Stimulated activated CD8-positive, alpha-beta memory T cell treated with anti-CD3 and anti-CD28 coated beads, Interleukin-15, amount 100 ng/mL, for 24 hours (primary cell): ENCODE measurements around the gene FBXL17.

ENCODE experiments used
- DNase-seq: peaks from one replicate; pipeline ENCODE4 v3.0.0-alpha.2; 2020; ENCODE audit warnings: low read depth

FBXL17 gene

GRCh38 chr5:107990881-107991810 lies 390.8 kb downstream of the FBXL17 start:
- DNase-seq, result no peak

GRCh38 chr5:107985144-107985543 lies 396.8 kb downstream of the FBXL17 start:
- no peak for DNase-seq

DNA sequence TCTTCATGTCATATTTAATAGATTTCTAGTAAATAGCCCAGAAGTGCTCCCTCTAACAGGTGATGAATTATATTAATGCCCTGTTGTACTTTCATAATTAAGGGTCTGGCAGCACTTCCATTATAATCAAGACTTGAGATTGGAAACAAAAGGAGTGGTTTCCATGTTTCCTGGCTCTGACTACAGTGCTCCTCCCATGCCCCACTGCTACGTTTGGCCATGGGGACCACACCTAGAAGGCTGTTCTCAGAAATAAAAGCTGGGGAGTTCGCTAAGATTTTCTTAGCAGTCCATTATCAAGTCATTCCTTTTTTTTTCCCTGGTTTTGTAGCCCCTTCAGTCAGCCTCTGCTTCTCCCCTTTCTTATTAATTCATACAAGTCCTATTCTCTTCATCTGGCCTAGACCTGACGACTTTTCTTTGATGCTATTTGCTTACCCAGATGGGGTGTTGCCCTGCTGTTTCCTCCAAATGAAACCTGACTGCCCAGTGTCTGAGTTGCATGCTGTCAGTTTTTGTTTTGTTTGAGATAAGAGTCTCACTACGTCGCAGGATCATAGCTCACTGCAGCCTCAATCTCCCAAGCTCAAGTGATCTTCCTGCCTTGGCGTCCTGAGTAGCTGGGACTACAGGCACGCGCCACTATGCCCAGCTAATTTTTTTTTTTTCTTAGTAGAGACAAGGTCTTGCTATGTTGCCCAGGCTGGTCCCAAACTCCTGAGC lies 399.0 kb downstream of the FBXL17 start:
- DNase-seq, result no peak

DNA sequence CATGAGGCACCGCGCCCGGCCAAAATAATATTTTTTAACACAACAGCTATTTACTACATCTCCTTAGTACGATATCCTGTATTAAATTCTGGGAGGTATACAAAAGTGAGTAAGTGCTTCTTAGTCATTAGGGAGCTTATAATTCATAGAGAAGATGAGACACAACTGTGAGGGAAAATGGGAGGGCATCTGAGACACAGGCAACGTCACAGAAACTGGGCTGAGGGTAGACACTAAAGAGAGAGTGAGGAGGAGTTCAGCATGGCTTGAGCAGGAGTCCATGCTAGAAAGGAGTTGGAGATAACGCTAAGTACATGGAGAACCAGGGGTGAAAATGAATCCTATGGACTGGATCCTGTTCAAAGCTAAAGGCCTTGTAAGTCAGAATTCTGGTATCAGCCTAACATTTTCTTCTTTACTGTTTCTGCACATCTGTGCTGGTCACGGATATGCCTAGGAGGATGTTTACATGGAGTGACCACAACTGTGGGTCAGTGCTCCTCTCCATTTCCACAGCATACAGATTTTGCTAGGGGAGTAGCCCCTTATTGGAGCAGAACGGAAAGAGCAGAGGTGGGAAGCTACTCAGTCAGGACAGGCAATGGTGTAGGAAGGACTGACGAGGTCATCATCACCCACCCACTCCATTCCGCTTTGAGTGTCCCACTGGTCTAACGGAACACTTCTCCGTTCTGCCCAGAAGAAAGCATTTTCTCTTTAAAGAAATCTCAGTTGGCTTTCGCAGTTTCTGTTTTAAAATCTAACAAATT lies 400.8 kb downstream of the FBXL17 start:
- DNase-seq, result no peak

- DNase-seq, result no peak
Observed at GRCh38 chr5:107979900-107980299, 402.0 kb downstream of the FBXL17 start.

GRCh38 chr5:107979291-107979690 lies 402.6 kb downstream of the FBXL17 start:
- no peak for DNase-seq

- DNase-seq, result no peak
Observed at GRCh38 chr5:107977550-107978071, 404.3 kb downstream of the FBXL17 start.

GRCh38 chr5:107975568-107975967 lies 406.3 kb downstream of the FBXL17 start:
- no peak for DNase-seq

- DNase-seq, result no peak
Observed at GRCh38 chr5:107971846-107972245, 410.1 kb downstream of the FBXL17 start.

GRCh38 chr5:107969847-107970246 lies 412.1 kb downstream of the FBXL17 start:
- no peak for DNase-seq

- DNase-seq, result no peak
Observed at GRCh38 chr5:107968998-107969397, 412.9 kb downstream of the FBXL17 start.

DNA sequence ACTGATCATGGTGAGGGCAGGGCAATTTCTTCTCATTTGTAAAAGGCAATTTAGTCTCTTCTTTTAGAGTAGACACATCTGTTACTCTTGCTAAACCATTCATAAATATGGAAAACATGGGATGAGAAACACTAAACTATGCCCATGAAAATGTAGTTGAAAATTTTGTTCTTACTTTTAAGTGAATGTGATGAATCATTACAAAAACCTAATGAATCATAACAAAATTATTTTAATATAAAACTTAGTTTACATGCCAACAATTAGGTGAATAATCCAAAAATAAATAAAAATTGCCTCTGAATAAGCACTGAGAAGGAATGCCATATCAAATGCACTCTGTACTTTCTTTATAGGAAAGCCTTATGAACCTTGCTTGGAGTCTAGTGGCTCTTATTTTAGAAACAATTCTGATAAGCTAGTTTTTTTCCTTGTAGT lies 413.5 kb downstream of the FBXL17 start:
- DNase-seq, result no peak

- no peak for DNase-seq
Observed at GRCh38 chr5:107966201-107966600, 415.7 kb downstream of the FBXL17 start.

DNA sequence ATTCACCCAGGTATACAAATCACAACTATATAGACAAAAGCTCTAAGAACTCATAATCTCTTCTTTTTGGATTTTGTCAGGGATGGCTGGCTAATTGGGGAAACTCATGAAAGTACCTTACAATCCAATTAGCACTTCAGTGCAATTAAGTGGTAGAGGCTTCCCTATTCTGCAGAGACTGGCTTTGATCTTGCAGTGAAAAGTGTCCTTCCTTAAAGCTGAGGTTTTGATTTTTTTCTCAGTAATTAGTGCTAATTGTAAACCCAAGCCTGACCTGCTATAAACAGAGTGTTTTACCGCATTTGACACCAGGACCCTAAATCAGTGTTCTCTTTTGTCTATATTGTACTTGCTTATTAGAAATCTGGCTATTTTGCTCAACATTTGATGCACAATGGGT lies 417.2 kb downstream of the FBXL17 start:
- no peak for DNase-seq

DNA sequence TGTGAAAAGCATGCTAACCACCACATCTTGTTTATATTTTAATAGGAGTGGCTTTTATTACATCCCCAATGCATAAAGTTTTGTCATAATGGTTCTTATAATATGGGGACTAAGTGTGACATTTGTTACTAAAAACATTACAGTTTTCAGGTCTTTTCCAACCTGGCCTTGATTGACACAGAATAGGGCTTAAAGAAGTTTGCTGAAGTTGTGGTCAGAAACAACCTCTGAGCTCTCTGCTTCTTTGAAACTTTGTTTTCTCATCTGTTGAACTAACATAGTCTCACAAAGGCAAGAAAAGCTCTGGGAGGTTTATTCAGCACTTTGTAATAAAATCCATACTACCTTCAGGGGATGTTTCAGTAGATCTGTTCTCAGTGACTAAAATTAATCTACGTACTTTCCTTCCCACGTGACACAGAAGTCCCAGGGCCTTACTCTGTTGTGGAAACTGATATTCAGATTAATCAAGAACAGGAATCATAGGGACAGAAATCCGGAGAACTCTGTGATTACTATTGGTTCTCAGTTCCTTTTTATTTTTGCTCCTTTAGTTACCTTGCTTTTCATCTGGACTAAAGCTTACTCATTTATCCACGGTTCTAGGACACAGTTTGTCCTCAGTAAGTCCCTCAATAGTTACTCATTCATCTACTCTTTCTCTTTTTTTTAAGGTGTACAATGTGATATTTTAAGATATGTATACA lies 422.2 kb downstream of the FBXL17 start:
- DNase-seq, result no peak

DNA sequence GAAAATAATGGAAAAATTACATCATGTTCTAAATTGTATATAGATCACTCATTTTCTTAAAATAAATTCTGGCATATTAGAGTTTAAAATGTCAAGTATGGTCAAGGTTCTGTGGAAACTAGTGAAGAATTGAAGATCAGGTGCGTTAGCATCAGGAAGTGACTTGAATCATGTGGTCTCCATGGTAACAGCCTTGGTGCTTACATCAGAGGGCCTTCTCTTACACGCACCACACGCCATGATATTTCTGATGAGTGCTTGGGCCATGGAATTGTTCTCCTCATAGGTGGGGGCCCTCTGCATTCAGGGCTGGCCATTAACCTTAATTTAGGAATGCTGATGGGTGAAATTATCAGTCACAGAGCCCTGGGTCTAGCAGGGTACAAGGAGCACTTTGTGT lies 423.0 kb downstream of the FBXL17 start:
- no peak for DNase-seq

GRCh38 chr5:107958432-107958831 lies 423.5 kb downstream of the FBXL17 start:
- DNase-seq, result no peak

DNA sequence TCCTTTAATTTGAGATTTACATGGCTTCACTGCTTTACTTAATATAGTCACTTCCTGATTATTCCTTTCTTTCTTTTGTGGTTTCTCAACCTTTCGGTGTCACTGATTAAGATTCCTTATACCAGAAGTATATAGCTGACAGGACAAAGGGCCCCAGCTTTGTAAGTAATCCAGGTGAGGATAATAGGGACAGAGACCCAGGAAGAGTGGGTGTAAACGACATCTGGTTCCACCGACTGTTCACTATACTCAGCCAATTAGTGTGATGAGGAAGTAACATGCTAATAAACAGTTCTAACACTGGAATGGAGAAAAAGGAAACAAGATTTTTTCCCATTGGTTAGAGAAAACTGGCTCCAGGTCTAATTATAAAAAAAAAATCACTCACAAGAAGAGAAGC lies 424.8 kb downstream of the FBXL17 start:
- no peak for DNase-seq

GRCh38 chr5:107955321-107955720 lies 426.6 kb downstream of the FBXL17 start:
- no peak for DNase-seq

- DNase-seq, result no peak
Observed at GRCh38 chr5:107954254-107954653, 427.6 kb downstream of the FBXL17 start.

GRCh38 chr5:107952450-107952849 lies 429.4 kb downstream of the FBXL17 start:
- no peak for DNase-seq

DNA sequence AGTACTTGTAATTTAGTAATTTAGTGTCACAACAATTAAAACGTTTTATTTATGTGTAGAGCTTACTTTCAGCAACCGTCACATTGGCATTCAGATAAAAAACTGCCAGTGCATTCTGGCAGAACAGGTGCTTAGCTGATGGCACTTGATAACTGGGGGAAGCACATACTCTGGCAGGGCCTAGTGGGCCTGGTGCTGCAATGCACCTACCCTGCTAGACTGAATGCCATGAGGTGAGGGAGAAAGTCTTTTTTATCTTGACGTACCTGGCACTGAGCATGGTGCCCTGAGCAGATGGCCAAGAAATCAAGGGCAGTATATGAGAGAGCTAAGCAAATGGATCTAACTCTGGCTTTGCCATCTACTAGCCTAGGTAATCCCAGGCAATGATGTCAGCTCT lies 430.6 kb downstream of the FBXL17 start:
- DNase-seq, result no peak
